Thyroid gland (tissue), 4 donors: ENCODE data around the gene PDIK1L. TPM values are rescaled to one million over a fixed set of nuclear protein-coding genes. Genes with fewer than 3 reads are reported as not detected.

Source experiments
- DNase-seq, 2 donors: peaks; one replicate each; pipeline ENCODE4 v3.0.0-alpha.2; 2019
- H3K27ac ChIP-seq, 3 donors: fragments of 200-600 bp; sonication (generic); 1 replicate in 2 of 3; 2 replicates in 1 of 3; pipeline ENCODE4 v1.5.1; 2016 to 2019; ENCODE audit warnings: mild to moderate bottlenecking in 1 of 3, moderate library complexity in 1 of 3
- H3K27me3 ChIP-seq: fragments of 200-600 bp; sonication (generic); one replicate; pipeline ENCODE4 v1.5.1; 2019
- H3K36me3 ChIP-seq, 2 donors: fragments of 200-600 bp; sonication (generic); one replicate each; pipeline ENCODE4 v1.5.1; 2016 to 2019
- H3K4me1 ChIP-seq, 2 donors: fragments of 200-600 bp; sonication (generic); one replicate each; pipeline ENCODE4 v1.5.1; 2017 to 2019
- H3K4me3 ChIP-seq, 3 donors: fragments of 200-600 bp; sonication (generic); replicated peaks in 1 of 3; 1 replicate in 2 of 3; 2 replicates in 1 of 3; pipeline ENCODE4 v1.5.1; 2016; ENCODE audit warnings: mild to moderate bottlenecking in 1 of 3
- H3K9me3 ChIP-seq: fragments of 200-600 bp; sonication (generic); one replicate; pipeline ENCODE4 v1.5.1; 2017
- CTCF ChIP-seq, 6 experiments: fragments of 200-600 bp in 3 of 6; fragments of 450-650 bp in 3 of 6; sonication (generic) in 3 of 6; IDR thresholded peaks; one replicate each; pipeline ENCODE4 v1.5.1; 2016 to 2019; ENCODE audit warnings: antibody characterized with exemption in 6 of 6, mild to moderate bottlenecking in 2 of 6, inconsistent platforms in 1 of 6, moderate library complexity in 1 of 6
- POLR2A ChIP-seq, 2 donors: fragments of 450-650 bp; IDR thresholded peaks; one replicate each; pipeline ENCODE4 v1.6.1; 2017; ENCODE audit warnings: antibody characterized with exemption in 2 of 2, mild to moderate bottlenecking in 2 of 2, moderate library complexity in 1 of 2
- WGBS, 2 donors: methylation state at CpG; one replicate each; pipeline ENCODE4 v1.1.5; 2017; 5-methylcytosine and 5-hydroxymethylcytosine counted together
- intact Hi-C: fragments of 100-400 bp; cut with DNase I; formaldehyde crosslinking; loops from one replicate; pipeline ENCODE4 v1.15.1; 2023
- total RNA-seq, 4 donors: library from RNA; depleted of rRNA; stranded (reverse); fragments of >200 nt; gene quantifications; one replicate each; pipeline ENCODE4 v1.2.3, GENCODE V29; 2016

PDIK1L gene
- total RNA-seq, 4 donors from 2014 or later = 24.2 to 39.0 (median 25.5) TPM

DNA sequence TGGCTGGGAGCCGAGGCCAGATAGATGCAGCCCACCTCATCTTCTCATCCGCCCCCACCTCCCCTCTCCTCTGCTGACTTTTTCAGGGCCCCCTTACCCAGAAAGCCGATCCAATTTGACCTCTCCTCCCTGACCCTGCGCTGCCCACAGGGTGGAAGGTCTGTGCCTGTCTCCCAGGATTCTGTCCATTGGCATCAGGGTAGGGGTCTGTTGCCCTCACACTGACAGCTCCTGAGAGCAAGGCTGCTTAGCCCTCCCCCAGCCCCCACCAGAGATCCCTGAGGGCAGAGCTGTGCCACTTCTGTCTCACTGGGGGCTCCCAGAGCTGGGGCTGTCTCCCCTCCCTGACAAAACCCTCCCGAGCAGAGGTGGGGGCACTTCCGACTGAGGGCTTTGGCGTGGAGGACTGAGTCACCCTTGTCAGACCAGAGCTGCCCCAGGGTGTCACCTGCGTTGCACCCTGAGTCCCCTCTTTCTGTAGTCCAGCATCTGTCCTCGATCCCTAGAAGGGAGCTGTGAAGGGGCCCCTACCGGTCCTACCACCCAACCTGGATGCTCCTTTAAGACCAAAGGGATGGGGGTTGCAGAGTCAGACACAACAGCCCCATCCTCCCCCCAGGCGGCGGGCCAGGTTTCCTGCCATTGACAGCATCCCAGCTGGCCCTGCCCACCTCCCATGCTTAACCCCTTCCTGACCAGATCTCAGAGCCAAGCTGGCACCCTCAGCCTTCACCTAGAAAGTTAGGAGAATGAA, 44.8 kb downstream of the PDIK1L start:
- intact Hi-C loops = loop anchor here (10.0 kb wide), 1 partner anchor 262 kb away; no protein-coding TSS in a partner anchor
- no peak overlapping the region for H3K4me3 ChIP-seq
- no peaks in the 10 kb centered on the region for H3K27me3 ChIP-seq

DNA sequence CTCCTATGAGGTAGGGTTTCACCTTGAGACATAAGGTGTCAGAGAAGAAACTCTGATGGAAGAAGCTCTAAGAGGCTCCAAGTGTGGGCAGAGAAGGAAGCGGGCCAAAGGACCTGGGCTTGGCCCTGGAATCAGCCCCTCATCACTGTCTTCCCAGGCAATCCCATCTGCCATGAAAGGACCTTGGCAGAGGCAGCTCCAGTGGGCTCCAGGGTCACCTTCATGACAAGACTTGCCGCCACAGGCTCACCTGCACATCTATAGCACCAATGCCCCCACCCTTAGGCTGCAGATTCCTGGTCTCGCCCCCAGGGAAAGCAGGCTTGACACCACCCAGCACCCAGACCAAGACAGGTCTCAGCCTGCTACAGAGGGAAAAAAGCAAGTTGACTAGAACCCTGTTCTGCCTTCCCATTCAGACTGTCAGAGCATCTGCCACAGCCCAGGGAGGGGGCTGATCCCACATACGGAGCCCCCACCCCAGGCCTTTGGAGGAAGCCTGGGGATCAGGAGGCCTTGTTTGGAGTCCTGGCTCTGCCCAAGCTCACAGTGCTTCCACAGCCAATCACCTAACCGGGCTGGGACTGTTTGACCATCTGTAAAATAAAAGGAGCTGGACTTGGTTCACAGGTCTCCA, 46.8 kb downstream of the PDIK1L start:
- WGBS, 2 donors = 84% methylated on average over 2 of the region's 5 CpGs
- H3K27ac ChIP-seq = peak overlapping the region in 1 of 3 donors; percentile 58
- no peak for DNase-seq
- no peaks in the 10 kb centered on the region for H3K36me3 ChIP-seq
- peaks cover 5 to 12% of the 10 kb centered on the region in 2 donors for H3K4me1 ChIP-seq
- H3K27me3 ChIP-seq = no peaks in the 10 kb centered on the region
- H3K9me3 ChIP-seq = no peaks in the 10 kb centered on the region
- TF ChIP-seq POLR2A (IDR thresholded peaks at IDR 0.05) (no peak), CTCF (IDR thresholded peaks at IDR 0.05) (no peak)
- intact Hi-C loops = loop anchor here (10.0 kb wide), 1 partner anchor 264 kb away; no protein-coding TSS in a partner anchor
- peak overlapping the region in 1 of 3 donors; percentile 49 for H3K4me3 ChIP-seq

More for the DNA sequence above, 44.8 kb downstream of the PDIK1L start:
- WGBS, 2 donors = 37 to 44% methylated on average over 9 to 11 of the region's 12 CpGs
- Histone ChIP-seq H3K27ac (peak overlapping the region in 2 of 3 donors; percentile 40 to 56), H3K4me1 (peaks cover 5 to 6% of the 10 kb centered on the region in 2 donors), H3K36me3 (no peaks in the 10 kb centered on the region), H3K9me3 (no peaks in the 10 kb centered on the region)
- DNase-seq = no peak
- TF ChIP-seq POLR2A (IDR thresholded peaks at IDR 0.05) = no peak
- no peak for TF ChIP-seq CTCF (IDR thresholded peaks at IDR 0.05)

DNA sequence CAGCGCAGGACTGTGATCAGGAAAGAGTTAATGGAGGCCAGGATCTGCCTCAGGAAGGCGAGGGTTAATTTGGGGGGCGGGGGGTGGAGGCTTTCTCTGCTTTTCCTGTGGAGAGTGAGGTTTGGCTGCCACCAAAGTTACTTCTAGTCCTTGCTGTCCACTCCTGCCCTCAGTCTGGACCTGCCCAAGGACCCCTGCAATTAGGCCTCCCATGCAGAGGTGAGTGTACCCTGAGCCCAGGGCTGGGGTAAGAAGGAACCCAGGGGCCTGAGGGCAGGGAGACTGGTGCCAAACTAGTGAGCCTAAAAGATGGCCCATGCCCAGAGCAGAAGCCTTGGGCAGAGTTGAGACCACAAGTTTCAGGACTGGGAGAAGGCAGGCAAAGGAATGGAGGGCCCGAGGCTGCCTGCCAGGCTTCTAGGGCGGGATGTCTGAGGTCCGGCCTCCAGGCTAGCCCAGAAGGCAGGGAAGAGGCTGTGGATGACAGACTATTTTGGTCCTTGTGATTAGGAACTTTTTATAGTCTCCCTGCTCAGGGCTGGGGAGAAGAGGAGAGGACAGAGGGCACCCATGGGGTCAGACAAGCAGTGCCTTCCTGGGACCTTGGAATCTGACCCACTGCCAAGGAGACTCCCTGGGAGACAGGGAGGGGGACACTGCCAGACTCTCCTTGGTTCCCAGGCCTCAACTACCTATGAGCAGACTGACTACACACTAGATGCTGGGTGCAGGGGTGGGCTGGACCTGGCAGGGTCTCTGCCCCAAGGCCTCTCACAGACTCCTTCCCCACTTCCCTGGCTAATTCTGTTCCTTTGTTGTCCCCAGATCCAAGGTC, 47.5 kb downstream of the PDIK1L start, which contains the start of gene FAM110D:
Gene FAM110D (plus strand): TSS at position 172 of the 835 bp plus-strand sequence. CDS start 2,213 bp downstream, outside the sequence.
- H3K36me3 ChIP-seq = no peaks in the 10 kb centered on the region
- H3K4me3 ChIP-seq = peak within 1 kb of the TSS in 1 of 3 donors; percentile 49
- intact Hi-C loops = loop anchor here (10.0 kb wide), 1 partner anchor 264 kb away; no protein-coding TSS in a partner anchor
- H3K4me1 ChIP-seq = peaks cover 9 to 12% of the 10 kb centered on the region in 2 donors
- H3K27ac ChIP-seq = peak within 1 kb of the TSS in 1 of 3 donors; percentile 58
- 57 to 69% methylated on average over 6 of the region's 6 CpGs for WGBS, 2 donors
- TF ChIP-seq CTCF (IDR thresholded peaks at IDR 0.05) (no peak), POLR2A (IDR thresholded peaks at IDR 0.05) (no peak)
- no peaks in the 10 kb centered on the region for H3K9me3 ChIP-seq
- no peak for DNase-seq
- no peaks in the 10 kb centered on the region for H3K27me3 ChIP-seq

- no peaks in the 10 kb centered on the region for H3K9me3 ChIP-seq
- peaks cover 12 to 16% of the 10 kb centered on the region in 2 donors for H3K4me1 ChIP-seq
- no peaks in the 10 kb centered on the region for H3K27me3 ChIP-seq
- peak overlapping the region in 1 of 3 donors; percentile 49 for H3K4me3 ChIP-seq
- WGBS, 2 donors = 77 to 79% methylated on average over 4 of the region's 4 CpGs
- no peak for DNase-seq
- H3K36me3 ChIP-seq = no peaks in the 10 kb centered on the region
- TF ChIP-seq POLR2A (IDR thresholded peaks at IDR 0.05) (no peak), CTCF (IDR thresholded peaks at IDR 0.05) (no peak)
- H3K27ac ChIP-seq = peak overlapping the region in 1 of 3 donors; percentile 58
- intact Hi-C loops = loop anchor here (5.0 to 10.0 kb wide), 2 partner anchors 52 to 265 kb away; no protein-coding TSS in a partner anchor
Measured at GRCh38 chr1:26159743-26160039, 48.1 kb downstream of the PDIK1L start.
